HG02973 (cell line): Measurements from ENCODE around the gene CHRM4.

ENCODE experiments used
- ATAC-seq: cut with Tn5 transposase; IDR thresholded peaks from one replicate; pipeline ENCODE4 v1.9.1; 2021; ENCODE audit warnings: moderate library complexity; ENCODE audit not compliant: unreplicated experiment

Gene CHRM4

GRCh38 chr11:46350695-46351094, 40.9 kb downstream of the CHRM4 start:
- no peak for ATAC-seq

GRCh38 chr11:46348566-46349401, 42.8 kb downstream of the CHRM4 start:
- no peak for ATAC-seq

DNA sequence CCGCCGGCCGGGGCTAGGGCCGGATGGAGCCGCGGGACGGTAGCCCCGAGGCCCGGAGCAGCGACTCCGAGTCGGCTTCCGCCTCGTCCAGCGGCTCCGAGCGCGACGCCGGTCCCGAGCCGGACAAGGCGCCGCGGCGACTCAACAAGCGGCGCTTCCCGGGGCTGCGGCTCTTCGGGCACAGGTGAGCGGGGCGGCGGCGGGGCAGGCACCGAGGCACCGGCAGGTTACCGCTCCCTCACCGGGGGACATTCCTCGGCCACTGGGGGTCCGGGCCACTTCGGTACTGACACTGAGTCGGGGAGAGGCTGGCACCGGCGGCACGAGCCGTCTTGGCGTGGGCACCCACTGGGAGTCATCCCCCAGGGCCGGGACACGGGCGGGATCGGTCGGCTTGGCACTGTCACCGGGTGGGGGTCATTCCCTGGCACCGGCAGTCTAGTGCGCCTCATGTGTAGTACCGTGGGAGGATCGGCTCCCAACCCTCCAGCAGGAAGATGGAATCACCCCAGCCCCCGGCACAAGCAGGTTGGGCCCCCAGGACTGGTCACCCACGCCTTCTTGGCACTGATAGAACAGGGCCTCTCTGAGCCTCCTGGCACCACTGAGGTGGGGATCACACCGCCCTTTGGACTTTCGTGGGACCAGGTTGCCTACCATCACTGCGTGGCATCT, 43.8 kb downstream of the CHRM4 start:
- ATAC-seq = peak; percentile 2

- peak; percentile 64 for ATAC-seq
Measured at GRCh38 chr11:46346886-46347636, 44.5 kb downstream of the CHRM4 start, which contains the start of gene DGKZ. DGKZ (plus strand) TSS chr11:46347463; CDS start chr11:46347660, 197 bp downstream.

GRCh38 chr11:46345881-46346484, 45.6 kb downstream of the CHRM4 start:
- ATAC-seq = no peak

GRCh38 chr11:46345131-46345597, 46.4 kb downstream of the CHRM4 start:
- ATAC-seq = no peak

GRCh38 chr11:46343520-46343919, 48.1 kb downstream of the CHRM4 start:
- ATAC-seq = no peak

GRCh38 chr11:46342239-46342638, 49.3 kb downstream of the CHRM4 start:
- ATAC-seq = no peak

DNA sequence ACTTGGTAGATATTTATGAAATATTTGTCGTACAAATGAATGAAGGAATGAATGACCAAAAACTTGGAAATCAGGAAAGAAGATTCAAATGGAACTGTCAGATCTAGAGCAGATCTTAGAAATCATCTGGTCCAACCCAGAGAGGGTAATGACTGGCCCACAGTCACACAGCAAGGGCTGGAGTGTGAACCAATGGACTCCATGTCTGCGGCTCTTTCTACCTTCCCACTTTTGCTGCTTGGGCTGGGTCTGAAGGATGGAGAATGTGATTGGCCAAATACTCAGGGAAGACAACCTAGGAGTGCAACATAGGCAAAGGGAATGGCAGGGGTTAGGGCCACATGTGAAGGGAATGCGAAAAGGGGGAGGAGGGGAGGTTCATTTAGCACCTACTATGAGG, 50.1 kb downstream of the CHRM4 start:
- no peak for ATAC-seq

- ATAC-seq = no peak
Measured at GRCh38 chr11:46339816-46340215, 51.8 kb downstream of the CHRM4 start.

- no peak for ATAC-seq
Measured at GRCh38 chr11:46338988-46339666, 52.4 kb downstream of the CHRM4 start.

DNA sequence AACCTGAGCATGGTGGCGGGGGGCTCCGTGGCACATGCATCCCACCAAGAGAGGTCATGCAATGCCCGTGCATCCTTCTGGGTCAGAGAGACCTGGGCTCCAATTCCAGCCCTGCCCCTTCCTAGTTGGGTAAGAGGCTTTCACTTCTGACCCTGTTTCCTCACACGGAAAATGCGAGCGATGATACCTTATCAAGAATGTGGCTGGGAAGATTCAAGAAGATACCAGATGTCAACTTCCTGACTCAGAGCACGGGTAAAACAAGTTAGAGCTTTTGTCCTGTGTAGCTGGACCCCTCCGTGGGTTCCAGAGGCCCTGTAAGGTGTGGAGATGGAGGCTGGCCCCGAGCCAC, 53.0 kb downstream of the CHRM4 start:
- no peak for ATAC-seq

GRCh38 chr11:46337626-46338345, 53.8 kb downstream of the CHRM4 start:
- ATAC-seq = no peak

DNA sequence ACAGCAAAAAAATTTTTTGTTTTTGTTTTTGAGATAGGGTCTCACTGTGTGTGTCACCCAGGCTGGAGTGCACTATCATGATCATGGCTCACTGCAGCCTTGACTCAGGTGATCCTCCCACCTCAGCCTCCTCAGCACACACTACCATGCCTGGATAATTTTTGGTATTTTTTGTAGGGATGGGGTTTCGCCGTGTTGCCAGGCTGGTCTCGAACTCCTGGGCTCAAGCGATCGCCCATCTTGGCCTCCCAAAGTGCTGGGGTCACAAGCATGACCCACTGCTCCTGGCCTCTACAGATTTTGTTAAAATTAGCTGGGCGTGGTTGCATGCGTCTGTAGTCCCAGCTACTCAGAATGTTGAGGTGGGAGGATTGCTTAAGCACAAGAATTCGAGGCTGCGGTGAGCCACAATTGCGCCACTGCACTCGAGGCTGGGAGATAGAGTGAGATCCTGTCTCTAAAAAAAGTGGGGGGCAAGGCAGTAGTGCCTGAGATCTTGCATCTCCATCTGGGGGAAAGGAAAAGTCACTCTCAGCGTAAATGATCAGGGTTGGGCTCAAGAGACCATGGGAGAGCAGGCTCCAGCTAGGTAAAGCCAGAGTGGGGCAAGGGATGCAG, 54.9 kb downstream of the CHRM4 start:
- no peak for ATAC-seq

GRCh38 chr11:46335890-46336562, 55.5 kb downstream of the CHRM4 start:
- ATAC-seq = no peak

DNA sequence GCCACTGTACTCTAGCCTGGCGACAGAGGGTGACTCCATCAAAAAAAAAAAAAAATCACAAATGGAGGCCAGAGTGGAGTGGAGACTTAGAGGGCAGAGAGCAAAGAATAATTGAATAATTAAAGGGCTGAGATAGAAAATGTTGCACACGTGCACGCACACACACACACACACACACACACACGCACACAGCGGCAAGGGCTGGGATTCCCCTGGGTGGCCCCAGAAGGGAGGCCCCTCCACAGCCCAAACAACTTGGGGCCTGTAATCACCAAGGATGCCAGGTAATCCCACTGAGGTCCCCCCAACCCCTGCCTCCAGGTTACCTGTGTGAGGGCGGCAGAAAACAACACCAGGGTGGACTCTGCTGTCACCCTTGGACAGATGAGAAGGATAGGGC, 56.3 kb downstream of the CHRM4 start:
- no peak for ATAC-seq

GRCh38 chr11:46334211-46334610, 57.4 kb downstream of the CHRM4 start:
- ATAC-seq = no peak
